Activated naive CD8-positive, alpha-beta T cell treated with anti-CD3 and anti-CD28 coated beads, Interleukin-2, amount 50 U/mL, for 16 hours (primary cell): ENCODE measurements around the gene EXD3.

Experiments
- DNase-seq: peaks from one replicate; pipeline ENCODE4 v3.0.0-alpha.2; 2020; ENCODE audit warnings: low read depth, low spot score

Gene EXD3

DNA sequence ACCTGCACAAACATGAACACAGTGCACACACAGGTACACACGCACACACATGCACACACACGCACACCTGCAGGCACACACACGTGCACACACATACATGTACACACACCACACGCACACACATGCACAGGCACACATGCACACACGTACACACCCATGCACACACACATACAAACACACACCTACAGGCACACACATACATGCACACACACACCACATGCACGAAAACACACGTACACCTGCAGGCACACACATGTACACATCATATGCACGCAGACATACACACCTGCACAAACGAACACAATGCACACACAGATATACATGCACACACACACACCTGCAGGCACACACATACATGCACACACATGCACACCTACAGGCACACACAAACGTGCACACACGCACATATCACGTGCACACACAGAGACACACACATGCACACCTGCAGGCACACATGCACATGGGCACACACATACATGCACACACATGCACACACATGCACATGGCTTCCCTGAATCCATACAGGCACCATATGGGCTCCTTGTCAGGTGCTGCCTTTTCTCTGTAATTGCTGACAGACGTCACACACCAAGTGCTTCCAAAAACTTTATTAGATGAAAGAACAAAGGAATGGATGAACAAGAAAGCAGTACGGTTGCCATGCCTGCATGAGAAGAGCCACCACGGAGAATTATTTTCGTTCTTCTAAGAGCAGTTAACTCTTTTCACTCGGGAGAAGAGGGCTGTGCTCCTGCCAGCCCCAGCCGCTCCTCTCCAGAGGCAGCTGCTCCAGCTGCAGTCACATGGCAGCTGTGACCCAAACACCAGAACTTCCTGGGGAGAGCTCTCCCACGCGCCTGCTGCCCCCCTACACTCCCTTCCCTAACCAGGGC lies 57.2 kb downstream of the EXD3 start:
- DNase-seq: no peak

DNA sequence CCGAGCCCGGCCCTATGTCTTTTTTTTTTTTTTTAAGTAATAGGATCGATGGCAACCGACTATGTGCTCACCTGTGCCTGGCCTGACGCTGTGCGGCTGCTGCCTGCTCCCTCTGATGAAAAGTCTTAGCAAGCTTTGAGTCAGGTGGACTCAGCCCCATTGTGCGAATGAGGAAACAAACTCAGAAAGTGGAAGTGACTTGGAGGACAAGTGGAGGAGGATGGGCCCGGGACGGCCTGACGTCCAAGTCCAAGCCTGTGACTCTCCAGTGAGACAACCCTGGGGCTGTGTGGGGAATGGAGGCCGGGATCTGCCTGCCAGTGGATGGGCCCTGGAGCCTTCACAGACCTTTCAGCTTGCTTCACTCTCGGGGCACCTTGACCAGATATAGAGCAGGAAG lies 57.9 kb downstream of the EXD3 start:
- DNase-seq: no peak

DNA sequence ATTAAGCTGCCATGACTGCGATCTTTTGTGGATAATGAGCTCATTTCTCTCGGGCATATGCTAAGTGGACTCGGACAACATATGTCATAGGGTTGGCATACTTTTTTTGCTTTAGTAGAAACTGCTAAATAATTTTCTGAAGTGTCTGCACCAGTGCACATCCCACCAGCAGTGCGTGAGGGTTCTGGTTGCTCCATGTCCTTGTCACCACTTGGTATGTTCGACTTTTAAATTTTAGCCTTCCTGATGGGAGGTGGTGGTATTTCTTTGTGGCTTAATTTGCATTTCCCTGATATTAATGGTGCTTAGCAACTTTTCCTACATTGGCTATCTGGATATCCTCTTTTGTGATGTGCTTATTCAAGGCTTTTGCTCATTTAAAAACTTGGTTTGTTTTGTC lies 63.1 kb downstream of the EXD3 start:
- DNase-seq: no peak

DNA sequence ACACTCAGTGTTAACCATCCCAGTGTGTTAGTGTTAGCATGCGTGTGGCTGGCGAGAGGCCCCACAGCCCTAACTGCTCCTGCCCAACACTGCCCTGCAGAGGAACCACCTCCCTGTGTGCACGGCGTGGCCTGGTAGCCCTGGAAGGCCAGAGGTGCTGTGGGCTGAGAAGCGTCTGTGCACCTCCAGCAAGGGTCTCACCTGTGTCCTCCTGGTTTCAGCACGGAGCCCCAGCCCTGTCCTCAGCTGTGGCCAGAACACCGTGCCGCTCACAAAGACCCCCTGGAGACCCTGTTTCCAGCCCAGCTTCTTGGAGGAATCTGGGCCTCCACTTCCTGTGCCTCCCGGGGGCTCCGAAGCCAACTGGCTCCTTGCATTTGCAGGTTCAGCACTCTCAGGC lies 64.8 kb downstream of the EXD3 start:
- DNase-seq: no peak

DNA sequence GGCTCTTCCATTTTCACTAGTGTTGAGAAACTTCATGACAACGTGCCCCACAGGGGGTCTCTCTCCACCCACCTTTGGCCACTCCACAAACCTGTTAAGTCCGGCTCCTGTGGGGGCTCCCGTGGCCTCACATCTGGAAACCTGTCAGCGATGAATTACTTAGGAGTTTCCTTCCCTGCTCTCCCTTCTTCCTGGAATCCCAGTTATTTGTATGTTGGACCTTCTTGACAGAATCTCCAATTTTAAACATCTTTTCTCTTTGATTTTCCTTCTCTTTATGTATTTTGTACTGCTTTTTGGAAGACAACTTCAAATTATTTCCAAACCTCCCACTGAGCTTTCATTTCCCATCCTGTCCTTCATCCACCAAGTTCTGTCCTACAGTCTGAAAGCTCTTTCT lies 65.8 kb downstream of the EXD3 start:
- no peak for DNase-seq

DNA sequence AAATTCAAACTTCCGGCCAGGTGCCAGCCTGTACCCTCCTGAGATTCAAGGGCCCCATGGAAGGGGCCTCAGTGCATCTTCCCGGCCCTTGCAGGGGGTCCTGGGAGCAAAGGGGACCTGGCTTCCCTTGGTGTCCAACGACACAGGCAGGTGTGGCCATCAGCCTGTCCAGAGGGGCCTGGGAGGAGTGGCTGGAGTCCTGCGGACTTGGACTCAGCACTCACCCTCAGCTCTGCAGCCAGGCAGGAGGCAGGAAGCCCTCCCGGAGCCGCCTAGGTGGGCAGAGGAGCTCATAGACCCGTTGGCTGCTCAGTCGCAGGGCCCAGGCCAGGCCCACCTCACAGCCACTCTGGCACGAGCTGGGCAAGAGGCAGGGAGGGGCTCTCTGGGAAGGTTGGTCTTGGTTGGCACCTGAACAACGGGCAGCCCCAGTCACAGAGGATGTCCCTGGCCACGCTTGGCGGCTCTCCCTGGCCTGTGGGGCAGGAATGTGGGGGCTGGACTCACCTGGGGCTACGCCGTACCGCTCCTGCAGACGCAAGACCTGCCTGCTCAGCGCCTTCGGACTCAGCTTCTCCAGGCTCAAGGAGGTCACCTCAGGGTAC lies 67.1 kb downstream of the EXD3 start:
- DNase-seq: no peak

DNA sequence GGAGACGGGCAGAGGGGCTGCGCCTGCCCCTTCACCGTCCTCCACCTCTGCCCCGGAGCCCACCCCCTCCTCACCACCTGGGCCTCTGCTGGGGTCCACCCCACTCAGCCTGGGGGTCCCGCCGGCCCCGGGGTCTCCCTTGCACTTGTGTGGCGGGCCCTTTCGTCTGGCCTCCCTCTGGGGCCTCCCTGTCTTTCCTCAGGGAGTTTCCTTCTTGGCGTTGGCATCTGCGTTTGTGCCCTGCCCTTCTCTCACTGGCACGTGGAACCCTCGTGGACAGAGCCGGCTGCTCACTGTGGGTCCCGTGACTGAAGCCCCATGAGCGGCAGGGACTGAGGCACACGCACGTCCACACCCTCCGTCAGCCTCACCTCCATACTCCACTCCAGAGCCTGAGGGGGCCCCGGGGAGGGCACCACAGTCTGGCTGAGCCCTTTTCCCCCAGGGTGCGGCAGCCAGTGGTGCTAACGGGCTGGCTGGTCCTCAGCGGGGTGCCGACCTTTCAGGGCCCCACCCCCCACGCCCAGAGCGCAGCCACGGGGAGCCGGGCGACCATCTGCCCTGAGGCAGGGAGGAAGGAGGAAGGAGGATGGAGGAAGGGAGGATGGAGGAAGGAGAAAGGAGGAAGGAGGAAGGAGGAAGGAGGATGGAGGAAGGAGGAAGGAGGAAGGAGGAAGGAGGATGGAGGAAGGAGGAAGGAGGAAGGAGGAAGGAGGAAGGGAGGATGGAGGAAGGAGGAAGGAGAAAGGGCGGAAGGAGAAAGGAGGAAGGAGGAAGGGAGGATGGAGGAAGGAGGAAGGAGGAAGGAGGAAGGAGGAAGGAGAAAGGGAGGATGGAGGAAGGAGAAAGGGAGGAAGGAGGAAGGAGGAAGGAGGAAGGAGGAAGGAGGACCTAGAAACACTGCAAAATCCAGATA lies 67.9 kb downstream of the EXD3 start:
- no peak for DNase-seq

DNA sequence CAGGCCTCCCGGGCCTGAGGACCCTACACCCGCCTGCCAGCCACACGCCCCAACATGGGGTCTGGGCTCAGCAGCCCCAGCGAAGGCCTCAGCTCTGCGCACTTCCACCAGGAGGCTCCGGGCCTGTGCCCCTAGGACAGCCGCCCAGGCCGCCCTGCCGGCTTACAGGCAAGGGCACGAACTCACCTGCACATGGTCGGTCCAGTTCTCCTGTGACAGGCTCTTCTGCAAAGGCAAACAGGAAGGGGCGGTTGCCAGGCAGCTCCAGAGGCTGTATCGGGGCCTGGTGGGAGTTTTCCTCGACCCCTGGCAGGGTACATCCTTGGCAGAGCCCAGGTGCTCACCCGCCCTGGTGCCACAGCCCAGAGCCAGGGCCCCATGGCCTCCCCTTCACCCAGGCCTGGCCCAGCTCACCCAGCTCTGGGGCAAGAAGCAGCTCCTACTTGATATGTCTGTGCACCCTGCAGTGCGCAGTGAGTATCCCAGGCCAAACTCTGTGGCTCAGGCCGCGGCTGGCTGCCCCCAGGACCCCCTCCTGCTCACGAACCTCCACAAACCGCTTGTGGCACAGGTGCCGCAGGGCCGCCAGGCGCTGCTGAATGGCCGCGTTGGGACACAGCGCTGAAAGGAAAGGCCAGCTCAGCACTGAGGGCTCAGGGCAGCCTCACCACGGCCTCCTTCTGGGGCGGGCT lies 68.7 kb downstream of the EXD3 start:
- DNase-seq: no peak

DNA sequence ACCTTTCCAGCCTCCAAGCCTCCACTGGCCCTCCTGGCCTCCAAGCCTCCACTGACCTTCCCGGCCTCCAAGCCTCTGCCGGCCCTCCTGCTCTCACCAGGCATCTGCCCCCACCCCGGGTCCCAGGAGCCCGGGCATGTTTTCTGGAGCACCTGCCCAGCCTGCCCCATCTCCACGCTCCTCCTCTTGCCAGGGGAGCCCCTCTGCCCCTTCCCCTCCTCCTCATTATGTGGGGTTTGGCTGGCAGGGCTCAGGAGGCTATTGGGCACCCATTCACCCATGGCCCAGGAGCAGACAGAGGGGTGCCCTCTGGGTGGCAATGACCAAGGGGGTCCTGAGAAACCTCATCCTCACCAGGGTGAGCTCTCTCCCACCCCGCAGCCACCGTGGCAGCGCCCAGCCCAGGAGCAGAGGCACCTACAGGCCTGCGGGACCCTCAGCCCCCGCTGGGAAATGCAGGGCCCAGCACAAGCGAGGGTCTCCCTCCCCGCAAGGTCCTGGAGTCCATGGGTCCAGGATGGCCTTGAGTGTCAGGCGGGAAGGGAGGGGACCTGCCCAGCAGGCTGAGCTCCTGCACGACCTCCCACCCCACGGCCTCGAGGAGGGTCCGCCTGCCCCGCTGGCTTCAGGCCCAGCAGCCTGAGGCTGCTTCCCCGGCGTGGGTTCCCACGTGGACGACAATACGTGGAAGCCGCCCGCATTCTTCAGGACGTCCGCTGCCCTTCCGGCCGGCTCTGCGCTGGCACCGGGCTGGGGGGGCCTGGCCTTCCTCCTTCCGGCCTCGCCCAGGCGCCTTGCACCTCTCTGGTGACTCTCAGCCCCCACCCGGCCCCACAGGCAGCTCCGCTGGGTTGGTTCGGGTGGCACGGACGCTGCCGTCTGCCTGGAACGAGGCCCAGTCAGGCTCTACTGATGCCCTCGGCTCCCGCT lies 69.5 kb downstream of the EXD3 start:
- DNase-seq: no peak

DNA sequence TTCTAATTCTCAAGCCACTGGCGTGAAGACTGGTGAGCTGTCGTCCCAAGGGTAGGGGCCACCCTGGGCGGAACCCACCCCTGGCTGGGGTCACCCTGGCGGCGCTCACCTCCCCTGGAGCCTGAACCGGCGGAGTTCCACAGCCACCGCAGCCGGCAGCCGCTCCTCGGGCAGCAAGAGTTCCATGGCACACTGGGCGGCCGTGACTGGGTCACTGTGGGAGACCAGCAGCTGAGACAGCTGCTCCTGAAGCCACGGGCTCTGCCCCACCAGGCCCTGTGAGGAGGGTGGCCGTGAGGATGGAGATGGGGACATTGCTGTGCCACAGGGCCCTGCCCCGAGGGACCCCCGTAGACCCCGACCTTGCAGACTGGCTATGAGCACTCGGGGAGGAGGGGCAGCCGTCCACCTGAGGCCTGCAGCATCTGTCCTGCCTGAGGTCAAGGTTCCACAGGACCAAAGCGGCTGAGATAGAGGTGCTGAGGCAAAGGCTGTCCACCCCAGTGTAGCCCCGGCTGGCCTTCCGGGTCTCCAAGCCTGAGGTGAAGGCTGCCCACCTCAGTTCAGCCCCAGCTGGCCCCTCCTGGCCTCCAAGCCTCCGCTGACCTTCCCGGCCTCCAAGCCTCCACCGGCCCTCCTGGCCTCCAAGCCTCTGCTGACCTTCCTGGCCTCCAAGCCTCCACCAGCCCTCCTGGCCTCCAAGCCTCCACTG lies 70.3 kb downstream of the EXD3 start:
- DNase-seq: no peak

DNA sequence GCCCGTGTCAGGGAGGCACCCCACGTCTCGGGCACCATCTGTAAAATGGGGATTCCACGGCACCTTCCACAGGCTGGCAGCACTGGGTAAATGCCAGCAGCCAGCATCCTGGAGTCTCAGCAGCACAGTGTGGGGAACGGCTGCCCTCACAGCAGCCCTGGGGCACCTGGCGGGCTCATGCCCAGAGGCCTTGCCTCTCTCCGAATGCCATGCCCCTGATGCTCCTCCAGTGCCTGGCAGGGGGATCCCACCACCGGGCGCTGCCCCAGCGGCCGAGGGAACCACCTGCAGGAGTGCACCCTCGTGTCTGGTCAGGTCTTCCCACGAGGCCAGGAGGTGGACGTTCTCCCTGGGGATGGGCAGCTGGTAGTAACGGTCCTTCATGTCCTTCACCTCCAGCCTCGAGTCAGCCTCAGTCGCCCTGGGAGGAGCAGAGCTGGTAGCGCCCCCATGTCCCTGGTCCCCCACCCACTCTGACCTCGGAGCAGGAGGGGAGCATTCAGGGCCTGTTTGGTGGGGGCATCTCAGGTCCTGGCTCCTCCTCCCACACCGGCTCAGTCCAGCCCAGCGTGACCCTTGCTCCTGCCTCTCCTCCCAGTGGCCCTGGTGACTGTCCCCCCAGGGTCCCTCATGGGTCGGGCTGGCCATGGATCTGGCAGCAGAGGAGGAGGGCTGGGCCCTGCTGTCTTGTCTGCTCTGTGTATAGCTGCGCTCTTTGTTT lies 71.0 kb downstream of the EXD3 start:
- no peak for DNase-seq

DNA sequence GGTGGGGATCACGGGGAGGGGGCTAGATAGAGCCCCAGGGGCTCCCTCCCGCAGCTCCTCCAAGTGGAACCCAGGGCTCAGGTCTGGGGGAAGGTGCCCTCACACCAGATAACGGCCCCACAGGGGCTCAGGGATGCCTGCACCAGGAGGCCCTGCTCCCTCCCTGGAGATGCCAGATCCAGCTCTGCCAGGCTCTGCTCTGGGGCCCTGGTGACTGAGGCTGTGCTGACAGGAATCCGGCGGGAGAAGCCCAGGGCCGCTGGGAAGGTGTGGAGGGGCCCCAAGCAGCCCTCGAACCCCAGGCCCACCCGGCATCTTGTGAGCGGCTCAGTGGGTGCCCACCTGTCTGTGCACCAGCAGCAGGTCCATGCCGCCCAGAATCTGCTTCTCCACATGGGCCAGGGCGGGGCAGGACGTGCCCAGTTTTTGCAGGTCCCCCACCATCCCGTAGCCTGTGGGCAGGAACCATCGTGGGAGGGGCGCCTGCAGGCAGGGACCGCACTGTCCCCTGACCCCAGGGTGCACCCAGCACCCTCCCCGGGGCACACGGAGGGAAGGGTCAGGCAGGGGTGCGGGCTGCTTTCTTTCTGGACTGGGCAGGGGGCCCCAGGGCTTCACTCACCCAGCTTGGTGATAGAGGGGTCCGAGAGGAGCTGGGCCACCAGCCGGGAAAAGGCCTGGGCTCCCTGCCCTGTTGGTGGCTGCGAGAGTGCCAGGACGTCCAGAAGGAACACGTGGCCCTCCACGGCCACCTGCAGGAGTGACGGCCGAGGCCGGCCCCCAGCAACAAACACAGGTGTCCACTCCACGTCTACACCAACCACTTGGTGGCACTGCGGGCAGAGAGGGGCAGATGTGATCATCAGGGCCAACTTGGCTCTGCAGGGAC lies 72.0 kb downstream of the EXD3 start:
- DNase-seq: no peak

DNA sequence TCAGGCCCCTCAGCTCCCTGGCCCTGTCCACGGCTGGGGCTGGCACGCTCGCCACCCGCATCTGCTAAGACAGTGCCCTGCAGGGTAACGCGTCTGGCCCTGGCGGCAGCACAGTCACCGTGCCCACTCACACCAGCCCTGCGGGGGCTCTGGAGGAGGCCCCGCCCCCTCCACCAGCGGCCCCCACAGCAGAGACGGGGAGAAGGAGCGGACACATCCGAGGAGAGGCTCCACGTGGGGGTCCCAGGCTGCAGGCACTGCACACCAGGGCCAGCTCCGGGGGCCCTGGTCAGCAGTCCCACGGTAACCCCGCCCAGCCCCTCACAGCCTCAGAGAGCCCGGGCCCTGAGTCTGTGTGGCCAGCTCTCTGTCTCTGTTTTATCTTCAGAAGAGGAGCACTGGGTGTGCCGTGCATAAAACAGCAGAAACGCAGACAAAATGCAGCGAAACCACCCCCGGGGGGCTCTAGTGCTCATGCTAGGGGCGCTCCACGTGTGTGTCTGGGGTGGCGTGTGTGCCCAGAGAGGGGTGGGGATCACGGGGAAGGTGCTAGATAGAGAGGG lies 73.4 kb downstream of the EXD3 start:
- no peak for DNase-seq

DNA sequence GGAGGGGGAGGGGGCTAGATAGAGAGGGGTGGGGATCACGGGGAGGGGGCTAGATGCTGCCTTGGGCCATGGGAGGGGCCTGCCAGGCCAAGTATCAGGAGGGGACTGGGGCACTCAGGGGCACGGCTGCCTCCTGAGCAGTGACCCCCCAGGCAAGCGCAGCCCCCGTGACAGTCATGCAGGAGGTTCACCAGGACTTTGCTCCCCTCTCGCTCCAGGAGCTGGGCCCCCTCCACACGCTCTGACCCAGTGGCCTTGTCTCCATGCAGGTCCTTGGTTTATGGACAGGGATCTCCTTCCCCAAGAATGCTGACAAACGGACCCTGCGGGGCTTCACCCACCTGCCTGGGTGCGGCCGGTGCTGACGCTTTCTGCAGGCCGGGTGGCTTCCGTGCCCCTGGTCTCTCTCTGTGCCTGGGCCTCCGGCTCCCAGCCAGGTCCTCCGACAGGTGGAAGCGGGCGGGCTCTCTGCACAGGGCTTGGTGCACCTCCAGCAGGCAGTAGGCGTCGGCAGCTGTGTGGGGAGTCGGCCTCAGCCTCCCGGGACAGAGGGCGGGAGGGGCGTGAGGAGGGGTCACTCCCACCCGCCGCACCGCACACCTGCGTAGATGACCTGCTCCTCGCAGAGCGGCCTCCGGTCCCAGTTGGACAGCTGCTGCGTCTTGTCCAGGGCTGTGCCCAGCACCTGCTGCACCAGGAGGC lies 74.0 kb downstream of the EXD3 start:
- DNase-seq: no peak

DNA sequence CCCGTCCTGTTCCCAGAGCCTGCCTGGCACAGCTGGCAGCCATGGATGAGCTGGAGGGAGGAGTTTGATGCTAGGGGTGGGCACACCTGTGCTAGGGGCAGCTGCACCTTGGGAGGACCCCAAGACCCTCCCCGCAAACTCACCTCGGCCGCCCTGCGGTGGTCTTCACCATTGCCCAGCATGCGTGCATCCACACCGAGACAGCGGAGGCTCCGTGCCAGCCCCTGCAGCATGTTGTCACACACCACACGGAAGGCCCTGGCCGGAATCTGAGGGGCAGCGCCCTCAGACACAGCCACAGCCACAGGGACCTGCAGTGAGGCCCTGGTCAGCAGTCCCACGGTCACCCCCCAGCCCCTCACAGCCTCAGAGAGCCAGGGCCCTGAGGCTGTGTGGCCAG lies 75.0 kb downstream of the EXD3 start:
- DNase-seq: no peak

DNA sequence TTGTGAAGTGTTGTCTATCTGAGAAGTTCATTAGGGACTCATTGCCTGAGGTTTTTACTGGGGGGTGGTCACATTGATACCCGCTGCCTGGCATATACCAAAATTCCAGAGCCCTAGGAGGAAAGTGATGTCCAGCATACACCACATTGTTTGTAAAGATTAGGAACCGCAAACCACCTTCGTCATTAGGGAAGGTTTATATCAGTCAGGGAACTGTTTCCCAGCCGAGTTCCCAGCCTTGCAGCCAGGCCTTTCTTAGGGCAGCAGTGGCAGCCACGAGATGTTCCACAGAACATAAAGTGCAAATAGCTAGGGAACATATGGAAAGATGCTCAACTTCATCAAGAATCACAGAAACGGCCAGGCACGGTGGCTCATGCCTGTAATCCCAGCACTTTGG lies 80.5 kb downstream of the EXD3 start:
- DNase-seq: no peak

DNA sequence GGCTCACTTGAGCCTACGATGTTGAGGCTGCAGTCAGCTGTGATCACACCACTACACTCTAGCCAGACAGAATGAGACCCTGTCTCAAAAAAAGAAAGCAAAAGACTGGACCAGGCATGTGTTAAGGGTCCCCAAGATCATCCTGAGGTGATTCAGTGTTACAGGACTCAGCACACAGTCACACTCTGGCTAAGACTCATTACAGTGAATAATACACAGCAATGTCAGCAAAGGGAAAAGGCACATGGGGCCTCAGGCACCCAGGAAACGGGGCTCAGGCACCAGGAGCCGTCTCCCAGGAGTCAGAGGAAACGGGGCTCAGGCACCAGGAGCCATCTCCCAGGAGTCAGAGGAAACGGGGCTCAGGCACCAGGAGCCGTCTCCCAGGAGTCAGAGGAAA lies 81.7 kb downstream of the EXD3 start:
- DNase-seq: no peak
